Measurements from ENCODE around the gene ZNF280B. TPM values are rescaled to one million over a fixed set of nuclear protein-coding genes. Genes with fewer than 3 reads are reported as not detected.

Gene ZNF280B
- total and polyA plus RNA-seq, 2 experiments from 2014 or later, result 0.86 to 1.9 TPM

DNA sequence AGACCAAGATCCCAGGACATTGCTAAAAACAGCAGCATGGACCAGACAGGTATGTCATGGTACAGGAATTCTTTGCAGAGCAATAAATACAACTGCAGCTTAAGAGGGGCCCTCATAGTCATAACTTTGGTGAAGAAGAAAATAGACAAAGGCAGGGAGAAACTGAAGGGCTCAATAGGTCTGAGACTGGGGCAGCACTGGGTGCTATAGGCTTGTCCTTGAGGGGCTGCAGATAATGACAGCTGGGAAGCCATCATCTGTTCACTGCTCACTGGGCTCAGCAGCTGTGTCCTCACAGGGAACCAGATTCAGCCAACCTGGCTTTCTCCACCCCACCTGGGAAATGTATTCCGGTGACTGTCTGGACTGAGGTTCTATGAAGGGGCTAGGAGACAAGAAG, 68.4 kb downstream of the ZNF280B start:
- no peaks in the 10 kb centered on the region for H3K4me1 ChIP-seq (ENCODE audit: low read depth)
- H3K9me3 ChIP-seq (ENCODE audit: low read depth), result no peaks in the 10 kb centered on the region
- no peaks in the 10 kb centered on the region for H3K36me3 ChIP-seq
- no peak overlapping the region for H3K27ac ChIP-seq
- TF ChIP-seq, protein P1, sequence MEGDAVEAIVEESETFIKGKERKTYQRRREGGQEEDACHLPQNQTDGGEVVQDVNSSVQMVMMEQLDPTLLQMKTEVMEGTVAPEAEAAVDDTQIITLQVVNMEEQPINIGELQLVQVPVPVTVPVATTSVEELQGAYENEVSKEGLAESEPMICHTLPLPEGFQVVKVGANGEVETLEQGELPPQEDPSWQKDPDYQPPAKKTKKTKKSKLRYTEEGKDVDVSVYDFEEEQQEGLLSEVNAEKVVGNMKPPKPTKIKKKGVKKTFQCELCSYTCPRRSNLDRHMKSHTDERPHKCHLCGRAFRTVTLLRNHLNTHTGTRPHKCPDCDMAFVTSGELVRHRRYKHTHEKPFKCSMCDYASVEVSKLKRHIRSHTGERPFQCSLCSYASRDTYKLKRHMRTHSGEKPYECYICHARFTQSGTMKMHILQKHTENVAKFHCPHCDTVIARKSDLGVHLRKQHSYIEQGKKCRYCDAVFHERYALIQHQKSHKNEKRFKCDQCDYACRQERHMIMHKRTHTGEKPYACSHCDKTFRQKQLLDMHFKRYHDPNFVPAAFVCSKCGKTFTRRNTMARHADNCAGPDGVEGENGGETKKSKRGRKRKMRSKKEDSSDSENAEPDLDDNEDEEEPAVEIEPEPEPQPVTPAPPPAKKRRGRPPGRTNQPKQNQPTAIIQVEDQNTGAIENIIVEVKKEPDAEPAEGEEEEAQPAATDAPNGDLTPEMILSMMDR (IDR thresholded peaks at IDR 0.05; ENCODE audit: low read depth, low read length), result no peak
- H3K4me3 ChIP-seq, result no peak overlapping the region
- H3K27me3 ChIP-seq, result no peaks in the 10 kb centered on the region
- no peak for DNase-seq (ENCODE audit: low read depth in 1 of 2, low spot score in 1 of 2)

Other genes with a start within 250 kb of the ZNF280B start
- gene ZNF280A, start 11.5 kb upstream of the ZNF280B start, total RNA-seq, result not detected in 2 replicates
- not detected in 2 replicates for gene ZNF280A, start 11.5 kb upstream of the ZNF280B start, polyA plus RNA-seq
- gene PRAME, start 50.5 kb upstream of the ZNF280B start, total RNA-seq, result not detected in 2 replicates
- not detected in 2 replicates for gene PRAME, start 50.5 kb upstream of the ZNF280B start, polyA plus RNA-seq
- not detected in 2 replicates for gene GGTLC2, start 135.9 kb upstream of the ZNF280B start, total RNA-seq
- not detected in 2 replicates for gene GGTLC2, start 135.9 kb upstream of the ZNF280B start, polyA plus RNA-seq

Data from cardiac muscle cell (in vitro differentiated cells and primary cell).